ENCODE results near the gene RPL41. TPM values are rescaled to one million over a fixed set of nuclear protein-coding genes. Genes with fewer than 3 reads are reported as not detected.
A peak's percentile ranks its signal among the peaks of the same experiment; 100 is the strongest.

RPL41 gene
- total RNA-seq, 1 experiment from 2014 or later: 3,051 TPM

DNA sequence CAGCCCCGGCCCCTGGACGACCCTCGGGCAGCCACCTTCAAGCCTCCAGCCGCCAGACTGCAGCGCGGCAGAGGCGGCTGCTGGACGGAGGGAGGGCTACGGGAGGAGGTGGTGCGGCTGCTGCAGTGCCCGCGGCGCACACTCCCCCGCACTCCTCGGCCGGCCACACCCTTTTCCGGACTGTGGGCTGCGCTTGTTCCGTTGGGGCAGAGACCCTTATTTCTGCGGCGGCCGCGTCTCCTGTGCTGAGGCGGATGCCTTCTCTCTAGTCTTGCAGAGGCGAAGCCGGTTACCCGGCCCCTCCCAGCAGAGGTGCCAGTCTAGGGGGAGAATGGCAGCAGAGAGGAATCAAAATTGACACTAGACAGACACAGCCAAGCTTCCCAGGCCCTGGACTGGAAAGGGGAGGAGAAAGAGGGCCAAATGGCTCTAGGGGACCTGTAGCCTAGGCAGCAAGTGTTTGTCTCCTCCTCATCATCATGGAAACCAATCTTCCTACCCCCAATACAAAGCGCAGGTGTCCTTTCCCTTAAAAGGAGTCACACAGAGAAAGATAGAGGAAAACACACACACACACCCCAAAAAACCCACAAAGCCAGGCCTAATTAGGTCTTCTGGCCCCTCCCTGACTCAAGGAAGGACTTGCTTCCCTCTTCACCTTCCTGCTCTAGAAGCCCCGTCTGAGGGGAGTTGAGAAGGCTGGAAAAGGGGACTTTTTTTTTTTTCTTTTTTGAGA, 12.9 kb downstream of the RPL41 start:
- BruUV-seq (replicated peaks): no TSS peak
- peaks cover 10% of the 10 kb centered on the region for H3K36me3 ChIP-seq (ENCODE audit: control insufficient read depth, insufficient read depth, low read length)
- ChIA-PET CTCF (no interaction called here), POLR2A (interaction anchor here (0.7 to 2.0 kb wide), 3 partner anchors 11 to 60 kb away, joined by 3 to 27 read pairs (median 27); partner anchors contain the start of genes MYL6, SMARCC2 and ZC3H10)
- H3K27me3 ChIP-seq (replicated peaks; ENCODE audit: control insufficient read depth, insufficient read depth, low read length): no peaks in the 10 kb centered on the region
- Mint-ChIP-seq H3K36me3 (ENCODE audit: insufficient read depth, unreplicated experiment) (peaks cover 68% of the 10 kb centered on the region), H3K4me1 (ENCODE audit: low read depth, unreplicated experiment) (peaks cover 35% of the 10 kb centered on the region), H3K27me3 (ENCODE audit: insufficient read depth, unreplicated experiment) (no peaks in the 10 kb centered on the region), H3K9me3 (ENCODE audit: unreplicated experiment) (no peaks in the 10 kb centered on the region), H3K27ac (ENCODE audit: unreplicated experiment) (peak overlapping the region; percentile 91), H3K4me3 (ENCODE audit: unreplicated experiment) (peak overlapping the region; percentile 89)
- peak; percentile 53 to 59 for DNase-seq
- intact Hi-C loops (cut with micrococcal nuclease; ENCODE audit: unreplicated experiment): no loop called here
- H3K4me1 ChIP-seq: peaks cover 29% of the 10 kb centered on the region
- no peaks in the 10 kb centered on the region for H3K9me3 ChIP-seq
- TF ChIP-seq, protein P1, sequence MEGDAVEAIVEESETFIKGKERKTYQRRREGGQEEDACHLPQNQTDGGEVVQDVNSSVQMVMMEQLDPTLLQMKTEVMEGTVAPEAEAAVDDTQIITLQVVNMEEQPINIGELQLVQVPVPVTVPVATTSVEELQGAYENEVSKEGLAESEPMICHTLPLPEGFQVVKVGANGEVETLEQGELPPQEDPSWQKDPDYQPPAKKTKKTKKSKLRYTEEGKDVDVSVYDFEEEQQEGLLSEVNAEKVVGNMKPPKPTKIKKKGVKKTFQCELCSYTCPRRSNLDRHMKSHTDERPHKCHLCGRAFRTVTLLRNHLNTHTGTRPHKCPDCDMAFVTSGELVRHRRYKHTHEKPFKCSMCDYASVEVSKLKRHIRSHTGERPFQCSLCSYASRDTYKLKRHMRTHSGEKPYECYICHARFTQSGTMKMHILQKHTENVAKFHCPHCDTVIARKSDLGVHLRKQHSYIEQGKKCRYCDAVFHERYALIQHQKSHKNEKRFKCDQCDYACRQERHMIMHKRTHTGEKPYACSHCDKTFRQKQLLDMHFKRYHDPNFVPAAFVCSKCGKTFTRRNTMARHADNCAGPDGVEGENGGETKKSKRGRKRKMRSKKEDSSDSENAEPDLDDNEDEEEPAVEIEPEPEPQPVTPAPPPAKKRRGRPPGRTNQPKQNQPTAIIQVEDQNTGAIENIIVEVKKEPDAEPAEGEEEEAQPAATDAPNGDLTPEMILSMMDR (IDR thresholded peaks at IDR 0.05; ENCODE audit: insufficient read depth in 1 of 2, low read depth in 1 of 2, low read length in 1 of 2, severe bottlenecking in 1 of 2, unreplicated experiment in 1 of 2): no peak
- H3K4me3 ChIP-seq (ENCODE audit: low read depth, low read length): peak overlapping the region; percentile 75

DNA sequence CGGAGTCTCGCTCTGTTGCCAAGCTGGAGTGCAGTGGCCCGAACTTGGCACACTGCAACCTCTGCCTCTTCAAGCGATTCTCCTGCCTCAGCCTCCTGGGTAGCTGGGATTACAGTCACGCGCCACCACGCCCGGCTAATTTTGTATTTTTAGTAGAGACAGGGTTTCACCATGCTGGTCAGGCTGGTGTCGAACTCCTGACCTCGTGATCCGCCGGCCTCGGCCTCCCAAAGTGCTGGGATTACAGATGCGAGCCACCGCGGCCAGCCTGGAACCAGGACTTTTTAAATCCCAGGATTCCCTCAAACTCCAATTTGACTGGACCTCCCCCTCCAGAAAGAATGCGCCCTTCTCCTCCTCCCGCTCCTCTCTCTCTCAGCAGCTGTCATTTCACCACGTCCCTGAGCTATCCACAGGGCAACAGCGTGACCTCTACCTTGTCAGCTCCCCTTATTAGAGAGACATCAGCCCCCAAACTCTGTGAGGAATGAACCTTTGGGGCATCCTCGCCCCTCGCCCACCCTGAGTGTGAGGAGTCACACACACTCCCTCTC, 13.6 kb downstream of the RPL41 start:
- Histone ChIP-seq H3K9me3 (no peaks in the 10 kb centered on the region), H3K36me3 (ENCODE audit: control insufficient read depth, insufficient read depth, low read length) (peaks cover 10% of the 10 kb centered on the region), H3K4me1 (peaks cover 29% of the 10 kb centered on the region), H3K4me3 (ENCODE audit: low read depth, low read length) (no peak overlapping the region; the same call in 1 of the 2 replicates), H3K27me3 (replicated peaks; ENCODE audit: control insufficient read depth, insufficient read depth, low read length) (no peaks in the 10 kb centered on the region)
- Mint-ChIP-seq H3K36me3 (ENCODE audit: insufficient read depth, unreplicated experiment) (peaks cover 71% of the 10 kb centered on the region), H3K4me3 (ENCODE audit: unreplicated experiment) (peak overlapping the region; percentile 89), H3K9me3 (ENCODE audit: unreplicated experiment) (no peaks in the 10 kb centered on the region), H3K27ac (ENCODE audit: unreplicated experiment) (peak overlapping the region; percentile 42), H3K27me3 (ENCODE audit: insufficient read depth, unreplicated experiment) (no peaks in the 10 kb centered on the region), H3K4me1 (ENCODE audit: low read depth, unreplicated experiment) (peaks cover 35% of the 10 kb centered on the region)
- no TSS peak for BruUV-seq (replicated peaks)
- no peak for DNase-seq
- TF ChIP-seq, protein P1 (IDR thresholded peaks at IDR 0.05; ENCODE audit: insufficient read depth in 1 of 2, low read depth in 1 of 2, low read length in 1 of 2, severe bottlenecking in 1 of 2, unreplicated experiment in 1 of 2): no peak
- intact Hi-C loops (cut with micrococcal nuclease; ENCODE audit: unreplicated experiment): no loop called here
- ChIA-PET CTCF (no interaction called here), POLR2A (interaction anchor here (0.5 to 0.7 kb wide), 2 partner anchors 10 to 59 kb away, joined by 3 read pairs; partner anchors contain the start of gene SMARCC2)

DNA sequence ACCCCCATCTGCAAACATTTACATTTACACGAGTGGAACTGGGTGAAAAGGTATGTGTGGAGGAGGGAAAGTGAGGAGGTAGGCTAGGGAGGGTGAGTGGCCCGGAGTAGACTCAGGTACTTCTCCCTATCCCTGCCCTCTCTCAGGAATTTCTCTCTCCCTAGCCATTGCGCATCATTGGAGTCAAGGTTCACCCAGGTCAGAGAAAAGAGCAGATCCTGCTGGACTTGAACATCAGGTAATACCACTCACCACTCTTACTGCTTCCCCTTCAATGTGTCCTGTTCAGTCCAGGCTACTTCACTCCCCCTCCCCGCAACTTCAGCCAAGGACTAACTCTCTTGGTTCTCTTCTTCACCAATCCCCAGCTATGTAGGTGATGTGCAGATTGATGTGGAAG, 14.4 kb downstream of the RPL41 start:
- POLR2A ChIA-PET: no interaction called here
- peak overlapping the region; percentile 89 for H3K4me3 Mint-ChIP-seq (ENCODE audit: unreplicated experiment)

More for the DNA sequence above, 14.4 kb downstream of the RPL41 start:
- Histone ChIP-seq H3K4me3 (ENCODE audit: low read depth, low read length) (no peak overlapping the region), H3K27me3 (replicated peaks; ENCODE audit: control insufficient read depth, insufficient read depth, low read length) (no peaks in the 10 kb centered on the region), H3K9me3 (no peaks in the 10 kb centered on the region), H3K4me1 (peaks cover 29% of the 10 kb centered on the region), H3K36me3 (ENCODE audit: control insufficient read depth, insufficient read depth, low read length) (peaks cover 10% of the 10 kb centered on the region)
- Mint-ChIP-seq H3K36me3 (ENCODE audit: insufficient read depth, unreplicated experiment) (peaks cover 77% of the 10 kb centered on the region), H3K27ac (ENCODE audit: unreplicated experiment) (no peak overlapping the region), H3K9me3 (ENCODE audit: unreplicated experiment) (no peaks in the 10 kb centered on the region), H3K27me3 (ENCODE audit: insufficient read depth, unreplicated experiment) (no peaks in the 10 kb centered on the region), H3K4me1 (ENCODE audit: low read depth, unreplicated experiment) (peaks cover 35% of the 10 kb centered on the region)
- CTCF ChIA-PET: interaction anchor here (1.0 kb wide), 1 partner anchor 58 kb away, joined by 4 read pairs; the partner anchor contains the start of gene SMARCC2
- TF ChIP-seq, protein P1 (IDR thresholded peaks at IDR 0.05; ENCODE audit: insufficient read depth in 1 of 2, low read depth in 1 of 2, low read length in 1 of 2, severe bottlenecking in 1 of 2, unreplicated experiment in 1 of 2): no peak
- intact Hi-C loops (cut with micrococcal nuclease; ENCODE audit: unreplicated experiment): no loop called here
- no TSS peak for BruUV-seq (replicated peaks)
- DNase-seq: peak in 1 of 2 experiments; percentile 57

Data from Caco-2 (cell line).